Astrocyte of the cerebellum (primary cell): ENCODE results near the gene PPP2R2B.

Experiments used
- DNase-seq: peaks from one replicate; pipeline ENCODE4 v3.0.0-alpha.2; 2011; ENCODE audit warnings: low read depth
- H3K4me3 ChIP-seq: 2 replicates; pipeline ENCODE4 v1.5.1; 2011; ENCODE audit warnings: mild to moderate bottlenecking, low read depth, low read length, moderate library complexity
- CTCF ChIP-seq: IDR thresholded peaks from 2 replicates; pipeline ENCODE4 v1.5.1; 2012; ENCODE audit warnings: low read length, low read depth, moderate library complexity, mild to moderate bottlenecking; ENCODE audit errors: missing control alignments
- in situ Hi-C: cut with HindIII; loops from 2 replicates; pipeline ENCODE4 v1.10.0; 2017; ENCODE audit warnings: low sequenced_read_pairs

PPP2R2B gene

GRCh38 chr5:146765089-146765832, 113.3 kb downstream of the PPP2R2B start:
- no peak for DNase-seq
- in situ Hi-C loops: no loop called here
- H3K4me3 ChIP-seq: no peak overlapping the region
- TF ChIP-seq CTCF: no peak

GRCh38 chr5:146762830-146763229, 115.7 kb downstream of the PPP2R2B start:
- in situ Hi-C loops: no loop called here

GRCh38 chr5:146761811-146762210, 116.7 kb downstream of the PPP2R2B start:
- in situ Hi-C loops: no loop called here
- no peak for DNase-seq
- H3K4me3 ChIP-seq: no peak overlapping the region
- no peak for TF ChIP-seq CTCF

More at GRCh38 chr5:146762830-146763229, 115.7 kb downstream of the PPP2R2B start:
- no peak for TF ChIP-seq CTCF
- no peak for DNase-seq
- no peak overlapping the region for H3K4me3 ChIP-seq

- H3K4me3 ChIP-seq: no peak overlapping the region
- TF ChIP-seq CTCF: no peak
- in situ Hi-C loops: no loop called here
- no peak for DNase-seq
Measured at GRCh38 chr5:146758938-146759337, 119.6 kb downstream of the PPP2R2B start.

- no peak for DNase-seq
- in situ Hi-C loops: no loop called here
- no peak for TF ChIP-seq CTCF
- no peak overlapping the region for H3K4me3 ChIP-seq
Measured at GRCh38 chr5:146758076-146758475, 120.5 kb downstream of the PPP2R2B start.

GRCh38 chr5:146756546-146756945, 122.0 kb downstream of the PPP2R2B start:
- no peak for DNase-seq
- no peak overlapping the region for H3K4me3 ChIP-seq
- TF ChIP-seq CTCF: no peak
- in situ Hi-C loops: no loop called here

- H3K4me3 ChIP-seq: no peak overlapping the region
- no peak for TF ChIP-seq CTCF
- DNase-seq: no peak
- in situ Hi-C loops: no loop called here
Measured at GRCh38 chr5:146755793-146756192, 122.8 kb downstream of the PPP2R2B start.
